HL-60/S4 treated with phorbol 12-myristate 13-acetate at 8.2 ng/mL for 4 days and 3 days (cell line): ENCODE measurements around the gene SLC25A26.

Experiments
- in situ Hi-C: fragments of 300-500 bp; cut with MboI; formaldehyde crosslinking; loops from 2 replicates; pipeline ENCODE4 v1.15.0; 2022; ENCODE audit warnings: low sequenced_read_pairs

Gene SLC25A26

GRCh38 chr3:66426135-66426534 lies 205.3 kb downstream of the SLC25A26 start:
- in situ Hi-C loops: no loop called here

- in situ Hi-C loops: no loop called here
Observed at GRCh38 chr3:66427352-66427751, 206.6 kb downstream of the SLC25A26 start.

GRCh38 chr3:66427951-66428474 lies 207.2 kb downstream of the SLC25A26 start:
- in situ Hi-C loops: no loop called here
